WTC11 (cell line): Measurements from ENCODE around the gene SEC16A. TPM values are rescaled to one million over a fixed set of nuclear protein-coding genes. Genes with fewer than 3 reads are reported as not detected.

Experiments
- ATAC-seq: fragments of 200-7000 bp; cut with Tn5 transposase; 2 replicates; pipeline ENCODE4 v1.10.0; 2021; ENCODE audit warnings: mild to moderate bottlenecking, moderate library complexity
- CTCF ChIA-PET: fragments of 300-600 bp; sonication (Branson Sonifier 250); formaldehyde crosslinking; loops from one replicate; lab custom pipeline; 2021; ENCODE audit warnings: antibody characterized with exemption; lab: Charles Lee
- POLR2A ChIA-PET: fragments of 350-600 bp; sonication (Branson Sonifier 250); formaldehyde crosslinking; loops from one replicate; lab custom pipeline; 2021; ENCODE audit warnings: antibody characterized with exemption; lab: Charles Lee
- DNase-seq: peaks from one replicate; pipeline ENCODE4 v3.0.0; 2021; ENCODE audit warnings: low spot score
- H3K27ac Mint-ChIP-seq: 2 replicates; pipeline ENCODE4 v1.8.0; 2021; ENCODE audit warnings: mixed read lengths
- H3K27me3 Mint-ChIP-seq: 2 replicates; pipeline ENCODE4 v1.8.0; 2021; ENCODE audit warnings: low read depth, mild to moderate bottlenecking, moderate library complexity, mixed read lengths
- H3K36me3 Mint-ChIP-seq: 2 replicates; pipeline ENCODE4 v1.8.0; 2021; ENCODE audit warnings: mixed read lengths
- H3K4me1 Mint-ChIP-seq: 2 replicates; pipeline ENCODE4 v1.8.0; 2022; ENCODE audit warnings: mixed read lengths
- H3K4me3 Mint-ChIP-seq: 2 replicates; pipeline ENCODE4 v1.8.0; 2021; ENCODE audit warnings: mild to moderate bottlenecking, moderate library complexity, mixed read lengths
- H3K9me3 Mint-ChIP-seq: 2 replicates; pipeline ENCODE4 v1.8.0; 2021; ENCODE audit warnings: mixed read lengths
- ATF1 ChIP-seq: sonication (generic); formaldehyde crosslinking; IDR thresholded peaks from 2 replicates; pipeline ENCODE4 v1.8.1; 2023; ENCODE audit warnings: mild to moderate bottlenecking, moderate library complexity, missing genetic modification reagents
- CREM ChIP-seq: sonication (generic); formaldehyde crosslinking; IDR thresholded peaks from 2 replicates; pipeline ENCODE4 v1.8.1; 2022; ENCODE audit warnings: mild to moderate bottlenecking, missing genetic modification reagents, moderate library complexity
- ETV6 ChIP-seq: sonication (generic); formaldehyde crosslinking; IDR thresholded peaks from 2 replicates; pipeline ENCODE4 v1.8.1; 2022; ENCODE audit warnings: mild to moderate bottlenecking, missing genetic modification reagents
- FOXJ3 ChIP-seq: sonication (generic); formaldehyde crosslinking; IDR thresholded peaks from 2 replicates; pipeline ENCODE4 v1.9.0; 2021; ENCODE audit warnings: missing genetic modification reagents, mild to moderate bottlenecking, borderline replicate concordance
- FOXP4 ChIP-seq: sonication (generic); formaldehyde crosslinking; IDR thresholded peaks from 2 replicates; pipeline ENCODE4 v1.8.0; 2022; ENCODE audit warnings: mild to moderate bottlenecking, missing genetic modification reagents
- GTF2I ChIP-seq: fragments of 250-450 bp; sonication (Bioruptor Pico); conservative IDR thresholded peaks from 2 replicates; pipeline ENCODE4 v1.4.0; 2021; ENCODE audit warnings: mild to moderate bottlenecking
- HMGA2 ChIP-seq: fragments of 250-450 bp; sonication (Bioruptor Pico); IDR thresholded peaks from 2 replicates; pipeline ENCODE4 v1.4.0; 2021; ENCODE audit warnings: mild to moderate bottlenecking, moderate library complexity
- IRF1 ChIP-seq: sonication (generic); formaldehyde crosslinking; IDR thresholded peaks from 2 replicates; pipeline ENCODE4 v1.8.0; 2023; ENCODE audit warnings: missing genetic modification reagents
- JAZF1 ChIP-seq: fragments of 250-450 bp; sonication (Bioruptor Pico); IDR thresholded peaks from 2 replicates; pipeline ENCODE4 v1.9.0; 2021; ENCODE audit warnings: moderate library complexity, mild to moderate bottlenecking, inconsistent platforms
- MAX ChIP-seq: sonication (generic); formaldehyde crosslinking; IDR thresholded peaks from 2 replicates; pipeline ENCODE4 v1.8.0; 2022; ENCODE audit warnings: mild to moderate bottlenecking, missing genetic modification reagents
- NFATC4 ChIP-seq: fragments of 250-450 bp; sonication (Bioruptor Pico); IDR thresholded peaks from 2 replicates; pipeline ENCODE4 v1.9.0; 2021; ENCODE audit warnings: mild to moderate bottlenecking
- NFYB ChIP-seq: sonication (generic); formaldehyde crosslinking; conservative IDR thresholded peaks from 2 replicates; pipeline ENCODE4 v1.8.0; 2022; ENCODE audit warnings: low read depth, missing genetic modification reagents
- SMAD3 ChIP-seq: sonication (generic); formaldehyde crosslinking; IDR thresholded peaks from 2 replicates; pipeline ENCODE4 v1.8.0; 2022; ENCODE audit warnings: missing genetic modification reagents, mild to moderate bottlenecking, borderline replicate concordance
- USF1 ChIP-seq: sonication (generic); formaldehyde crosslinking; IDR thresholded peaks from 2 replicates; pipeline ENCODE4 v1.8.0; 2022; ENCODE audit warnings: mild to moderate bottlenecking, missing genetic modification reagents
- USF2 ChIP-seq: sonication (generic); formaldehyde crosslinking; IDR thresholded peaks from 2 replicates; pipeline ENCODE4 v1.8.1; 2023; ENCODE audit warnings: mild to moderate bottlenecking, missing genetic modification reagents, moderate library complexity
- ZNF121 ChIP-seq: sonication (generic); formaldehyde crosslinking; IDR thresholded peaks from 2 replicates; pipeline ENCODE4 v1.8.0; 2023; ENCODE audit warnings: missing genetic modification reagents
- ZNF138 ChIP-seq: sonication (generic); formaldehyde crosslinking; conservative IDR thresholded peaks from 2 replicates; pipeline ENCODE4 v1.8.1; 2022; ENCODE audit warnings: mild to moderate bottlenecking, moderate library complexity, missing genetic modification reagents
- ZNF425 ChIP-seq: fragments of 250-450 bp; sonication (Bioruptor Pico); conservative IDR thresholded peaks from 2 replicates; pipeline ENCODE4 v1.9.0; 2021; ENCODE audit warnings: mild to moderate bottlenecking
- ZNF512 ChIP-seq: sonication (generic); formaldehyde crosslinking; IDR thresholded peaks from 2 replicates; pipeline ENCODE4 v1.8.1; 2022; ENCODE audit warnings: missing genetic modification reagents, borderline replicate concordance
- ZNF671 ChIP-seq: fragments of 250-450 bp; sonication (Bioruptor Pico); IDR thresholded peaks from 2 replicates; pipeline ENCODE4 v1.8.0; 2021; ENCODE audit warnings: mild to moderate bottlenecking
- ZSCAN18 ChIP-seq: fragments of 250-450 bp; sonication (Bioruptor Pico); IDR thresholded peaks from 2 replicates; pipeline ENCODE4 v2.1.2; 2022; ENCODE audit warnings: mild to moderate bottlenecking, moderate library complexity
- total RNA-seq: library from RNA; stranded (reverse); gene quantifications from 3 replicates; pipeline ENCODE4 v1.2.3, GENCODE V29; 2021

Gene SEC16A
- total RNA-seq, 1 experiment from 2014 or later = 70.9 TPM

- TF ChIP-seq ZSCAN18 (CRISPR knock-in tag) = no peak
- TF ChIP-seq FOXP4 (CRISPR knock-in tag) = no peak
- TF ChIP-seq CREM (CRISPR knock-in tag) = no peak
- no peak for TF ChIP-seq GTF2I (CRISPR knock-in tag)
- TF ChIP-seq NFYB (CRISPR knock-in tag) = no peak
- TF ChIP-seq, all 79 proteins: peak for 0
- Mint-ChIP-seq H3K4me1 (peaks cover 10% of the 10 kb centered on the region), H3K36me3 (peaks cover 54% of the 10 kb centered on the region), H3K27me3 (no peaks in the 10 kb centered on the region), H3K9me3 (no peaks in the 10 kb centered on the region), H3K4me3 (no peak overlapping the region), H3K27ac (no peak overlapping the region)
- DNase-seq (no peak), ATAC-seq (no peak)
- ChIA-PET POLR2A (no interaction called here), CTCF (interaction anchor here (1.3 to 1.6 kb wide), 2 partner anchors 15 to 58 kb away, joined by 3 read pairs; no protein-coding TSS in a partner anchor)
Observed at GRCh38 chr9:136403915-136404800, 78.7 kb downstream of the SEC16A start.

GRCh38 chr9:136403538-136403914 is 79.3 kb downstream of the SEC16A start:
- no peaks in the 10 kb centered on the region for H3K27me3 Mint-ChIP-seq
- POLR2A ChIA-PET = no interaction called here
- CTCF ChIA-PET = interaction anchor here (1.3 kb wide), 1 partner anchor 14 kb away, joined by 3 read pairs; no protein-coding TSS in a partner anchor
- H3K9me3 Mint-ChIP-seq = no peaks in the 10 kb centered on the region
- ATAC-seq = no peak
- H3K4me3 Mint-ChIP-seq = no peak overlapping the region
- H3K27ac Mint-ChIP-seq = no peak overlapping the region
- H3K4me1 Mint-ChIP-seq = peaks cover 10% of the 10 kb centered on the region
- no peak for DNase-seq
- H3K36me3 Mint-ChIP-seq = peaks cover 48% of the 10 kb centered on the region
- no peak for TF ChIP-seq SMAD3 (CRISPR knock-in tag)
- no peak for TF ChIP-seq FOXJ3 (CRISPR knock-in tag)
- no peak for TF ChIP-seq ZNF671 (CRISPR knock-in tag)
- TF ChIP-seq ZNF512 (CRISPR knock-in tag) = no peak
- TF ChIP-seq GTF2I (CRISPR knock-in tag) = no peak
- TF ChIP-seq JAZF1 = no peak
- no peak for TF ChIP-seq ATF1 (CRISPR knock-in tag)
- TF ChIP-seq USF2 (CRISPR knock-in tag) = no peak
- no peak for TF ChIP-seq HMGA2
- no peak for TF ChIP-seq ETV6 (CRISPR knock-in tag)
- no peak for TF ChIP-seq ZNF121
- no peak for TF ChIP-seq NFATC4 (CRISPR knock-in tag)
- TF ChIP-seq ZNF425 = no peak
- TF ChIP-seq FOXP4 (CRISPR knock-in tag) = no peak
- no peak for TF ChIP-seq MAX (CRISPR knock-in tag)
- TF ChIP-seq ZNF138 = no peak
- no peak for TF ChIP-seq IRF1 (CRISPR knock-in tag)
- no peak for TF ChIP-seq USF1
